AG04449 (cell line): ENCODE measurements around the gene DMKN.

Experiments used
- CTCF ChIA-PET: fragments of 350-600 bp; formaldehyde crosslinking; extraction: SDS; loops from one replicate; lab custom pipeline; 2021; ENCODE audit warnings: antibody characterized with exemption; lab: Yijun Ruan, JAX
- POLR2A ChIA-PET: fragments of 400-600, 350-600 bp; formaldehyde crosslinking; extraction: SDS; loops from one replicate; lab custom pipeline; 2020; ENCODE audit warnings: antibody characterized with exemption, inconsistent platforms; lab: Yijun Ruan, JAX
- DNase-seq: peaks from one replicate; pipeline ENCODE4 v3.0.0-alpha.2; 2010; ENCODE audit warnings: low read depth, low spot score
- H3K4me3 ChIP-seq: 2 replicates; pipeline ENCODE4 v1.5.1; 2011; ENCODE audit warnings: low read depth, mild to moderate bottlenecking, control low read depth, low read length
- CTCF ChIP-seq: IDR thresholded peaks from one replicate; pipeline ENCODE4 v1.5.1; 2011; ENCODE audit warnings: mild to moderate bottlenecking, moderate library complexity, low read length, control low read depth, inconsistent platforms; ENCODE audit not compliant: insufficient read depth; ENCODE audit errors: missing control alignments

Gene DMKN

GRCh38 chr19:35460608-35461007 lies 52.8 kb downstream of the DMKN start:
- ChIA-PET POLR2A (no interaction called here), CTCF (no interaction called here)
- no peak for TF ChIP-seq CTCF
- no peak overlapping the region for H3K4me3 ChIP-seq
- DNase-seq: no peak

- no peak for TF ChIP-seq CTCF
- no peak overlapping the region for H3K4me3 ChIP-seq
- ChIA-PET CTCF (interaction anchor here (1.0 kb wide), 1 partner anchor 9 kb away, joined by 4 read pairs; no protein-coding TSS in a partner anchor), POLR2A (no interaction called here)
- no peak for DNase-seq
These were observed 53.9 kb downstream of the DMKN start for GRCh38 chr19:35459414-35460082.

GRCh38 chr19:35458731-35459391 lies 54.6 kb downstream of the DMKN start:
- ChIA-PET POLR2A (no interaction called here), CTCF (no interaction called here)
- no peak for TF ChIP-seq CTCF
- DNase-seq: no peak
- H3K4me3 ChIP-seq: no peak overlapping the region

GRCh38 chr19:35458192-35458591 lies 55.3 kb downstream of the DMKN start:
- ChIA-PET POLR2A (no interaction called here), CTCF (no interaction called here)
- no peak for TF ChIP-seq CTCF
- no peak for DNase-seq
- H3K4me3 ChIP-seq: no peak overlapping the region

- ChIA-PET POLR2A (no interaction called here), CTCF (no interaction called here)
- DNase-seq: no peak
- H3K4me3 ChIP-seq: no peak overlapping the region
- no peak for TF ChIP-seq CTCF
These were observed 56.3 kb downstream of the DMKN start for GRCh38 chr19:35457173-35457572.

GRCh38 chr19:35455616-35456201 lies 57.7 kb downstream of the DMKN start:
- CTCF ChIA-PET: no interaction called here
- no peak overlapping the region for H3K4me3 ChIP-seq
- POLR2A ChIA-PET: no interaction called here
- no peak for DNase-seq
- no peak for TF ChIP-seq CTCF
